MM.1S (cell line): ENCODE data around the gene STEAP4.

Source experiments
- DNase-seq: peaks from one replicate; pipeline ENCODE4 v3.0.0-alpha.2; 2015
- H2AFZ ChIP-seq: fragments of 300-600 bp; sonication (generic); 2 replicates; pipeline ENCODE4 v1.6.0; 2016; ENCODE audit warnings: antibody characterized with exemption, low read length
- H3F3A ChIP-seq: fragments of 300-600 bp; sonication (generic); 2 replicates; pipeline ENCODE4 v1.6.1; 2016; ENCODE audit warnings: mild to moderate bottlenecking, antibody characterized with exemption, low read length, moderate library complexity, mixed read lengths; ENCODE audit not compliant: insufficient read depth
- H3K27ac ChIP-seq: fragments of 300-600 bp; sonication (generic); 2 replicates; pipeline ENCODE4 v1.5.1; 2016; ENCODE audit warnings: mild to moderate bottlenecking, low read length
- H3K27me3 ChIP-seq: fragments of 300-600 bp; sonication (generic); replicated peaks from 2 replicates; pipeline ENCODE4 v1.6.0; 2016; ENCODE audit warnings: low read length; ENCODE audit not compliant: insufficient read depth
- H3K36me3 ChIP-seq: fragments of 300-600 bp; sonication (generic); replicated peaks from 2 replicates; pipeline ENCODE4 v1.6.1; 2016; ENCODE audit warnings: mild to moderate bottlenecking, low read length, mixed read lengths; ENCODE audit not compliant: insufficient read depth
- H3K4me1 ChIP-seq: fragments of 300-600 bp; sonication (generic); 2 replicates; pipeline ENCODE4 v1.6.1; 2016; ENCODE audit warnings: low read length, mixed read lengths
- H3K4me2 ChIP-seq: fragments of 300-600 bp; sonication (generic); 2 replicates; pipeline ENCODE4 v1.6.0; 2016; ENCODE audit warnings: low read depth, low read length
- H3K4me3 ChIP-seq: fragments of 300-600 bp; sonication (generic); 2 replicates; pipeline ENCODE4 v1.5.1; 2016; ENCODE audit warnings: low read length, mixed read lengths
- H3K79me2 ChIP-seq: fragments of 300-600 bp; sonication (generic); 2 replicates; pipeline ENCODE4 v1.6.1; 2016; ENCODE audit warnings: mixed run types, low read length, mixed read lengths
- H3K9ac ChIP-seq: fragments of 300-600 bp; sonication (generic); 2 replicates; pipeline ENCODE4 v1.6.1; 2016; ENCODE audit warnings: low read length, mixed read lengths
- H3K9me2 ChIP-seq: fragments of 300-600 bp; sonication (generic); replicated peaks from 2 replicates; pipeline ENCODE4 v1.6.1; 2016; ENCODE audit warnings: mild to moderate bottlenecking, low read length, mixed read lengths; ENCODE audit not compliant: insufficient read depth
- H3K9me3 ChIP-seq: fragments of 300-600 bp; sonication (generic); replicated peaks from 2 replicates; pipeline ENCODE4 v1.6.1; 2016; ENCODE audit warnings: mild to moderate bottlenecking, low read length, mixed read lengths; ENCODE audit not compliant: insufficient read depth
- H4K20me1 ChIP-seq: fragments of 300-600 bp; sonication (generic); 2 replicates; pipeline ENCODE4 v1.6.1; 2016; ENCODE audit warnings: mild to moderate bottlenecking, low read length, moderate library complexity, mixed read lengths; ENCODE audit not compliant: insufficient read depth
- CTCF ChIP-seq: fragments of 300-600 bp; sonication (generic); IDR thresholded peaks from 2 replicates; pipeline ENCODE4 v1.5.1; 2016; ENCODE audit warnings: antibody characterized with exemption, low read length, mixed read lengths
- EZH2 ChIP-seq: fragments of 300-600 bp; sonication (generic); optimal IDR thresholded peaks from 2 replicates; pipeline ENCODE3; 2017; ENCODE audit warnings: low read depth, mild to moderate bottlenecking, antibody characterized with exemption, low read length, mixed read lengths
- EZH2phosphoT487 ChIP-seq: fragments of 300-600 bp; sonication (generic); IDR thresholded peaks from 2 replicates; pipeline ENCODE4 v1.6.1; 2018; ENCODE audit warnings: antibody characterized with exemption, low read length

The STEAP4 gene

GRCh38 chr7:88224601-88225275 lies 82.0 kb downstream of the STEAP4 start:
- H3K4me2 ChIP-seq = no peak overlapping the region
- H3K9me2 ChIP-seq = no peaks in the 10 kb centered on the region
- H3K4me1 ChIP-seq = 0 out of 2 replicates have a peak, but pooled peaks cover 6% of the 10 kb centered on the region
- H3K9me3 ChIP-seq = no peaks in the 10 kb centered on the region
- H3K36me3 ChIP-seq = no peaks in the 10 kb centered on the region
- H3K27ac ChIP-seq = no peak overlapping the region
- H4K20me1 ChIP-seq = no peaks in the 10 kb centered on the region
- no peak overlapping the region for H3K9ac ChIP-seq
- H3F3A ChIP-seq = no peaks in the 10 kb centered on the region
- H3K27me3 ChIP-seq = no peaks in the 10 kb centered on the region
- no peak for DNase-seq
- H3K4me3 ChIP-seq = no peak overlapping the region
- no peaks in the 10 kb centered on the region for H3K79me2 ChIP-seq
- no peak for TF ChIP-seq EZH2phosphoT487
- no peak for TF ChIP-seq CTCF
- TF ChIP-seq EZH2 = no peak
- no peak overlapping the region for H2AFZ ChIP-seq

GRCh38 chr7:88223265-88223664 lies 83.4 kb downstream of the STEAP4 start:
- H3K4me1 ChIP-seq = 0 out of 2 replicates have a peak, but pooled peaks cover 8% of the 10 kb centered on the region
- no peak overlapping the region for H2AFZ ChIP-seq
- no peak for DNase-seq
- peaks cover 11% of the 10 kb centered on the region for H3F3A ChIP-seq
- H3K27ac ChIP-seq = no peak overlapping the region
- no peaks in the 10 kb centered on the region for H3K27me3 ChIP-seq
- no peaks in the 10 kb centered on the region for H3K9me3 ChIP-seq
- H3K9me2 ChIP-seq = no peaks in the 10 kb centered on the region
- H3K36me3 ChIP-seq = no peaks in the 10 kb centered on the region
- H3K4me2 ChIP-seq = no peak overlapping the region
- no peaks in the 10 kb centered on the region for H3K79me2 ChIP-seq
- H4K20me1 ChIP-seq = no peaks in the 10 kb centered on the region
- H3K9ac ChIP-seq = no peak overlapping the region
- no peak overlapping the region for H3K4me3 ChIP-seq
- TF ChIP-seq CTCF = no peak
- no peak for TF ChIP-seq EZH2
- TF ChIP-seq EZH2phosphoT487 = no peak
